ENCODE results near the gene KRT9. TPM values are rescaled to one million over a fixed set of nuclear protein-coding genes. Genes with fewer than 3 reads are reported as not detected.

KRT9 gene
- polyA plus RNA-seq, 3 donors: not detected

DNA sequence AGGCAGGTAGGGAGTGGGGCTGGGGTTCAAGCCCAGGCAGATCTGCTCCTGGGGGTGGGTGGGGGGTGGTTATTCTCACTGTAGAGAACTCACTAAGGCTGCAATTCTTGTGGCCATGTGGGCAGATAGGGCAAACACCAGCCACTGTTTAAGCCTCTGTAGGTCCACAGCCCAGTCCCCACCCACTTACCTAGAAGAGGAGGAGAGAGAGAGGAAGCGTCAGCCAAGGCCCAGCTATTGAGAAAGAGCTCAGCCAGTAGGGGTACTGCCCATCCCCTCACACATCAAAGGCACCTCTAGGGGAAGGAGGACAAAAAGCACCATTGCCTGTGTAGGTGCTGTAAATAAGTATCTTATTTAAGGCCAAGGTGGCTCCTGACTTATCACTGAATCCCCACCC, 27.8 kb upstream of the KRT9 start:
- Histone ChIP-seq H3K9ac (ENCODE audit: insufficient read depth, low read length, poor library complexity, severe bottlenecking) (no peak overlapping the region), H3K9me3 (replicated peaks in 1 of 2; ENCODE audit: control insufficient read depth in 1 of 2, insufficient read depth in 1 of 2, low read length in 2 of 2) (no peaks in the 10 kb centered on the region), H3K79me2 (ENCODE audit: insufficient read depth, low read length) (no peaks in the 10 kb centered on the region), H3K27me3 (ENCODE audit: control insufficient read depth in 2 of 2, insufficient read depth in 2 of 2, low read length in 2 of 2) (no peaks in the 10 kb centered on the region), H3K4me3 (replicated peaks in 1 of 3; ENCODE audit: low read depth in 2 of 3, low read length in 3 of 3) (no peak overlapping the region), H4K20me1 (ENCODE audit: insufficient read depth, low read length) (no peaks in the 10 kb centered on the region), H3K27ac (ENCODE audit: low read depth in 1 of 2, low read length in 2 of 2) (no peak overlapping the region), H3K36me3 (replicated peaks in 1 of 2; ENCODE audit: control insufficient read depth in 1 of 2, insufficient read depth in 2 of 2, low read length in 2 of 2) (no peaks in the 10 kb centered on the region), H3K4me1 (ENCODE audit: control insufficient read depth in 1 of 2, insufficient read depth in 2 of 2, low read length in 2 of 2) (no peaks in the 10 kb centered on the region), H3K4me2 (replicated peaks; ENCODE audit: extremely low read depth, low read length, poor library complexity, severe bottlenecking) (no peak overlapping the region), H2AFZ (ENCODE audit: insufficient read depth, low read depth, low read length, poor library complexity, severe bottlenecking) (no peak overlapping the region)
- Mint-ChIP-seq H3K9me3 (peaks cover 0 to 6% (median 0%) of the 10 kb centered on the region in 7 donors), H3K4me1 (no peaks in the 10 kb centered on the region), H3K4me3 (no peak overlapping the region), H3K27me3 (ENCODE audit: low read depth in 3 of 3) (peaks cover 2 to 8% (median 4%) of the 10 kb centered on the region in 3 donors), H3K36me3 (no peaks in the 10 kb centered on the region), H3K27ac (no peak overlapping the region)
- no peak for DNase-seq
- no peak for TF ChIP-seq CTCF (IDR thresholded peaks at IDR 0.05)
- WGBS (ENCODE audit: insufficient coverage): no CpG with 5 or more reads among the region's 1 CpG
- intact Hi-C loops (cut with micrococcal nuclease): no loop called here

- DNase-seq: no peak
- no peaks in the 10 kb centered on the region for H4K20me1 ChIP-seq (ENCODE audit: insufficient read depth, low read length)
- H3K4me2 ChIP-seq (replicated peaks; ENCODE audit: extremely low read depth, low read length, poor library complexity, severe bottlenecking): no peak overlapping the region
- H3K9ac ChIP-seq (ENCODE audit: insufficient read depth, low read length, poor library complexity, severe bottlenecking): no peak overlapping the region
- no peaks in the 10 kb centered on the region for H3K27me3 ChIP-seq (ENCODE audit: control insufficient read depth in 2 of 2, insufficient read depth in 2 of 2, low read length in 2 of 2)
- Mint-ChIP-seq H3K27ac (no peak overlapping the region), H3K36me3 (no peaks in the 10 kb centered on the region), H3K9me3 (peaks cover 0 to 6% (median 0%) of the 10 kb centered on the region in 7 donors), H3K4me1 (no peaks in the 10 kb centered on the region), H3K27me3 (ENCODE audit: low read depth in 3 of 3) (peaks cover 2 to 8% (median 7%) of the 10 kb centered on the region in 3 donors), H3K4me3 (no peak overlapping the region)
- no peak overlapping the region for H2AFZ ChIP-seq (ENCODE audit: insufficient read depth, low read depth, low read length, poor library complexity, severe bottlenecking)
- no peak for TF ChIP-seq CTCF (IDR thresholded peaks at IDR 0.05)
- intact Hi-C loops (cut with micrococcal nuclease): no loop called here
- H3K27ac ChIP-seq (ENCODE audit: low read depth in 1 of 2, low read length in 2 of 2): no peak overlapping the region
- H3K36me3 ChIP-seq (replicated peaks in 1 of 2; ENCODE audit: control insufficient read depth in 1 of 2, insufficient read depth in 2 of 2, low read length in 2 of 2): no peaks in the 10 kb centered on the region
- no peaks in the 10 kb centered on the region for H3K9me3 ChIP-seq (replicated peaks in 1 of 2; ENCODE audit: control insufficient read depth in 1 of 2, insufficient read depth in 1 of 2, low read length in 2 of 2)
- H3K4me1 ChIP-seq (ENCODE audit: control insufficient read depth in 1 of 2, insufficient read depth in 2 of 2, low read length in 2 of 2): no peaks in the 10 kb centered on the region
- 87% methylated on average over 5 of the region's 8 CpGs for WGBS (ENCODE audit: insufficient coverage)
- H3K4me3 ChIP-seq (replicated peaks in 1 of 3; ENCODE audit: low read depth in 2 of 3, low read length in 3 of 3): no peak overlapping the region
- H3K79me2 ChIP-seq (ENCODE audit: insufficient read depth, low read length): no peaks in the 10 kb centered on the region
Measured at GRCh38 chr17:41595585-41595984, 23.7 kb upstream of the KRT9 start.

All from CD14-positive monocyte (primary cell).